ENCODE results near the gene KRT85. TPM values are rescaled to one million over a fixed set of nuclear protein-coding genes. Genes with fewer than 3 reads are reported as not detected.

The KRT85 gene
- total and polyA plus RNA-seq, 2 donors (not counting 1 experiment from before 2014, with no cell fraction given) = not detected

GRCh38 chr12:52311285-52311648 is 56.0 kb downstream of the KRT85 start:
- Histone ChIP-seq H3K36me3 (replicated peaks in 1 of 2; ENCODE audit: control extremely low read depth in 1 of 2, control insufficient read depth in 1 of 2, extremely low read depth in 1 of 2, insufficient read depth in 2 of 2, low read length in 1 of 2) (no peaks in the 10 kb centered on the region), H3K9me3 (ENCODE audit: control extremely low read depth in 1 of 3, control insufficient read depth in 2 of 3, insufficient read depth in 1 of 3, low read length in 2 of 3) (no peaks in the 10 kb centered on the region), H4K20me1 (ENCODE audit: control insufficient read depth, insufficient read depth, low read length, poor library complexity, severe bottlenecking) (no peaks in the 10 kb centered on the region), H3K4me1 (ENCODE audit: control insufficient read depth in 2 of 2, insufficient read depth in 2 of 2, low read length in 2 of 2) (no peaks in the 10 kb centered on the region), H3K4me2 (replicated peaks; ENCODE audit: low read depth, low read length, poor library complexity, severe bottlenecking) (no peak overlapping the region), H2AFZ (ENCODE audit: insufficient read depth, low read depth, low read length, poor library complexity, severe bottlenecking) (no peak overlapping the region), H3K27me3 (replicated peaks in 1 of 4; ENCODE audit: control extremely low read depth in 1 of 4, control insufficient read depth in 3 of 4, insufficient read depth in 4 of 4, low read length in 3 of 4) (peaks cover 0 to 38% (median 11%) of the 10 kb centered on the region in 4 experiments), H3K79me2 (ENCODE audit: control insufficient read depth, insufficient read depth, low read length) (no peaks in the 10 kb centered on the region), H3K4me3 (ENCODE audit: control extremely low read depth in 1 of 5, extremely low read depth in 1 of 5, insufficient read depth in 1 of 5, low read depth in 2 of 5, low read length in 4 of 5) (no peak overlapping the region), H3K9ac (ENCODE audit: low read length) (no peak overlapping the region), H3K27ac (ENCODE audit: low read length in 2 of 2) (no peak overlapping the region)
- H3K4me3 Mint-ChIP-seq = no peak overlapping the region
- H3K27me3 Mint-ChIP-seq = peaks cover 59% of the 10 kb centered on the region
- 96% methylated on average over 3 of the region's 3 CpGs for WGBS (ENCODE audit: insufficient coverage)
- ATAC-seq (ENCODE audit: low read depth) (no peak), DNase-seq (no peak)
- TF ChIP-seq, protein P1, sequence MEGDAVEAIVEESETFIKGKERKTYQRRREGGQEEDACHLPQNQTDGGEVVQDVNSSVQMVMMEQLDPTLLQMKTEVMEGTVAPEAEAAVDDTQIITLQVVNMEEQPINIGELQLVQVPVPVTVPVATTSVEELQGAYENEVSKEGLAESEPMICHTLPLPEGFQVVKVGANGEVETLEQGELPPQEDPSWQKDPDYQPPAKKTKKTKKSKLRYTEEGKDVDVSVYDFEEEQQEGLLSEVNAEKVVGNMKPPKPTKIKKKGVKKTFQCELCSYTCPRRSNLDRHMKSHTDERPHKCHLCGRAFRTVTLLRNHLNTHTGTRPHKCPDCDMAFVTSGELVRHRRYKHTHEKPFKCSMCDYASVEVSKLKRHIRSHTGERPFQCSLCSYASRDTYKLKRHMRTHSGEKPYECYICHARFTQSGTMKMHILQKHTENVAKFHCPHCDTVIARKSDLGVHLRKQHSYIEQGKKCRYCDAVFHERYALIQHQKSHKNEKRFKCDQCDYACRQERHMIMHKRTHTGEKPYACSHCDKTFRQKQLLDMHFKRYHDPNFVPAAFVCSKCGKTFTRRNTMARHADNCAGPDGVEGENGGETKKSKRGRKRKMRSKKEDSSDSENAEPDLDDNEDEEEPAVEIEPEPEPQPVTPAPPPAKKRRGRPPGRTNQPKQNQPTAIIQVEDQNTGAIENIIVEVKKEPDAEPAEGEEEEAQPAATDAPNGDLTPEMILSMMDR (IDR thresholded peaks at IDR 0.05) = no peak
- no peak for TF ChIP-seq EZH2 (IDR thresholded peaks at IDR 0.05; ENCODE audit: borderline replicate concordance, insufficient read depth, low read depth, low read length, poor library complexity, severe bottlenecking)
- ChIA-PET POLR2A (no interaction called here), CTCF (interaction anchor here (1.3 to 2.3 kb wide), 2 partner anchors 15 to 32 kb away, joined by 3 to 11 read pairs; no protein-coding TSS in a partner anchor)
- no peaks in the 10 kb centered on the region for H3K9me3 Mint-ChIP-seq (ENCODE audit: insufficient read depth)
- H3K4me1 Mint-ChIP-seq = peaks cover 3% of the 10 kb centered on the region
- no peak overlapping the region for H3K27ac Mint-ChIP-seq
- intact Hi-C loops (cut with micrococcal nuclease) = no loop called here

DNA sequence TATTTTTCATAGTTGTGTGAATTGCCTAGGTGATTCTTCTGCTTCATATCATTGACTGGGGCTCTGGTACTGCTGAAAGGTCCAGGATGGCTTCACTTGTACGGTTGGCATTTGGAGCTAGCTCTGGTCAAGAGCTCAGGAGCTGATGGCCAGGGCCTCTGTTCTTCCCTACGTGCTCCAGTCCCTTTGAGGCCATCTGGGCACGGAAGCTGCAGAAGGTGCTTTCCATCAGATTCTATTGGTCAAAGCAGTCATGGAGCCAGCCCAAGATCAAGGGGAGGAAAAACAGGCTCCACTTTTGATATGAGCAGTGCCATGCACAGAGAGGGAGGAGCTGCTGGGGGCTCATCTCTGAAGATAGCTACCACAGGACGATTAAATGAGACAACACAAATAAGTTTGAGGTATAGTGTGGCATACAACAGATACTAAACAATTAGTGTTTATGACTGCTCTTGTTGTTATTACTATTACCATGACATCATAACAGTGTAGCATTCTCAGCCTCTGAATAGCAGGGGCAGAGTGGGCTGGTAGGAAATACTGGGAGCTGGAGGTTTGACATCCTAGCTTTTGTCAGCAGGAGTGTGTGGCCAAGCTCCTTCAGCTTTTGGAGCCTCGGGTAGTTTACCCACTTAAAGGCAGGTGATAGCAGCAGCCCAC is 56.5 kb downstream of the KRT85 start:
- no peaks in the 10 kb centered on the region for H3K9me3 Mint-ChIP-seq (ENCODE audit: insufficient read depth)
- no peak overlapping the region for H3K27ac Mint-ChIP-seq
- no peak overlapping the region for H2AFZ ChIP-seq (ENCODE audit: insufficient read depth, low read depth, low read length, poor library complexity, severe bottlenecking)
- peaks cover 3% of the 10 kb centered on the region for H3K4me1 Mint-ChIP-seq
- ChIA-PET POLR2A (no interaction called here), CTCF (interaction anchor here (1.3 kb wide), 1 partner anchor 16 kb away, joined by 3 read pairs; no protein-coding TSS in a partner anchor)
- no peak overlapping the region for H3K27ac ChIP-seq (ENCODE audit: low read length in 2 of 2)
- TF ChIP-seq EZH2 (IDR thresholded peaks at IDR 0.05; ENCODE audit: borderline replicate concordance, insufficient read depth, low read depth, low read length, poor library complexity, severe bottlenecking) = no peak
- TF ChIP-seq, protein P1 (IDR thresholded peaks at IDR 0.05) = no peak
- H3K79me2 ChIP-seq (ENCODE audit: control insufficient read depth, insufficient read depth, low read length) = no peaks in the 10 kb centered on the region
- H3K4me3 ChIP-seq (ENCODE audit: control extremely low read depth in 1 of 5, extremely low read depth in 1 of 5, insufficient read depth in 1 of 5, low read depth in 2 of 5, low read length in 4 of 5) = no peak overlapping the region
- H3K4me3 Mint-ChIP-seq = no peak overlapping the region
- H3K9me3 ChIP-seq (ENCODE audit: control extremely low read depth in 1 of 3, control insufficient read depth in 2 of 3, insufficient read depth in 1 of 3, low read length in 2 of 3) = no peaks in the 10 kb centered on the region
- no peak overlapping the region for H3K4me2 ChIP-seq (replicated peaks; ENCODE audit: low read depth, low read length, poor library complexity, severe bottlenecking)
- 81% methylated on average over 3 of the region's 5 CpGs for WGBS (ENCODE audit: insufficient coverage)
- DNase-seq = no peak
- no peaks in the 10 kb centered on the region for H3K4me1 ChIP-seq (ENCODE audit: control insufficient read depth in 2 of 2, insufficient read depth in 2 of 2, low read length in 2 of 2)
- H3K36me3 ChIP-seq (replicated peaks in 1 of 2; ENCODE audit: control extremely low read depth in 1 of 2, control insufficient read depth in 1 of 2, extremely low read depth in 1 of 2, insufficient read depth in 2 of 2, low read length in 1 of 2) = no peaks in the 10 kb centered on the region
- H4K20me1 ChIP-seq (ENCODE audit: control insufficient read depth, insufficient read depth, low read length, poor library complexity, severe bottlenecking) = no peaks in the 10 kb centered on the region
- ATAC-seq (ENCODE audit: low read depth) = no peak
- H3K27me3 Mint-ChIP-seq = peaks cover 59% of the 10 kb centered on the region
- intact Hi-C loops (cut with micrococcal nuclease) = no loop called here
- peaks cover 0 to 38% (median 11%) of the 10 kb centered on the region in 4 experiments for H3K27me3 ChIP-seq (replicated peaks in 1 of 4; ENCODE audit: control extremely low read depth in 1 of 4, control insufficient read depth in 3 of 4, insufficient read depth in 4 of 4, low read length in 3 of 4)
- H3K9ac ChIP-seq (ENCODE audit: low read length) = no peak overlapping the region

Measured in B cell (primary cell).